Hepatocyte (in vitro differentiated cells): Measurements from ENCODE around the gene RAD23B. TPM values are rescaled to one million over a fixed set of nuclear protein-coding genes. Genes with fewer than 3 reads are reported as not detected.

Source experiments
- DNase-seq: peaks from one replicate; pipeline ENCODE4 v3.0.0-alpha.2; 2016; ENCODE audit warnings: low spot score
- H2AFZ ChIP-seq: fragments of 200-600 bp; sonication (generic); 2 replicates; pipeline ENCODE4 v1.6.0; 2016; ENCODE audit warnings: antibody characterized with exemption, mild to moderate bottlenecking
- H3K27ac ChIP-seq: fragments of 200-600 bp; sonication (generic); 2 replicates; pipeline ENCODE4 v1.5.1; 2016; ENCODE audit warnings: mild to moderate bottlenecking
- H3K27me3 ChIP-seq: fragments of 200-600 bp; sonication (generic); 2 replicates; pipeline ENCODE4 v1.6.1; 2016
- H3K36me3 ChIP-seq: fragments of 200-600 bp; sonication (generic); replicated peaks from 2 replicates; pipeline ENCODE4 v1.5.1; 2016; ENCODE audit warnings: low read depth; ENCODE audit not compliant: insufficient read depth
- H3K4me1 ChIP-seq: fragments of 200-600 bp; sonication (generic); 2 replicates; pipeline ENCODE4 v1.5.1; 2016; ENCODE audit warnings: mild to moderate bottlenecking, moderate library complexity; ENCODE audit not compliant: insufficient read depth
- H3K4me2 ChIP-seq: fragments of 200-600 bp; sonication (generic); 2 replicates; pipeline ENCODE4 v1.6.0; 2016
- H3K4me3 ChIP-seq: fragments of 200-600 bp; sonication (generic); 2 replicates; pipeline ENCODE4 v1.5.1; 2016; ENCODE audit warnings: mild to moderate bottlenecking
- H3K79me2 ChIP-seq: fragments of 200-600 bp; sonication (generic); 2 replicates; pipeline ENCODE4 v1.6.0; 2017; ENCODE audit warnings: mild to moderate bottlenecking
- H3K9me2 ChIP-seq: fragments of 200-600 bp; sonication (generic); replicated peaks from 2 replicates; pipeline ENCODE4 v1.6.0; 2017; ENCODE audit warnings: mild to moderate bottlenecking; ENCODE audit not compliant: insufficient read depth
- H3K9me3 ChIP-seq: fragments of 200-600 bp; sonication (generic); 2 replicates; pipeline ENCODE4 v1.5.1; 2016; ENCODE audit warnings: low read depth, mild to moderate bottlenecking
- H4K20me1 ChIP-seq: fragments of 200-600 bp; sonication (generic); 2 replicates; pipeline ENCODE4 v1.6.0; 2016; ENCODE audit warnings: mild to moderate bottlenecking; ENCODE audit not compliant: insufficient read depth, poor library complexity, severe bottlenecking
- EZH2 ChIP-seq: fragments of 200-600 bp; sonication (generic); IDR thresholded peaks from 2 replicates; pipeline ENCODE4 v1.6.1; 2016; ENCODE audit warnings: antibody characterized with exemption, mild to moderate bottlenecking, borderline replicate concordance
- EZH2phosphoT487 ChIP-seq: fragments of 200-600 bp; sonication (generic); IDR thresholded peaks from one replicate; pipeline ENCODE4 v1.6.1; 2018; ENCODE audit warnings: antibody characterized with exemption, mild to moderate bottlenecking, low read depth, moderate library complexity; ENCODE audit not compliant: unreplicated experiment, severe bottlenecking
- WGBS: methylation state at CpG from one replicate; pipeline ENCODE4 v1.1.6; 2016; ENCODE audit warnings: low lambda C conversion rate; ENCODE audit errors: missing lambda C conversion rate; 5-methylcytosine and 5-hydroxymethylcytosine counted together
- polyA plus RNA-seq: library from polyadenylated mRNA; unstranded; fragments of >200 nt; fragmentation: Nextera tagmentation; extraction: Ambion mirVana; gene quantifications from 2 replicates; pipeline ENCODE4 v1.2.1, GENCODE V29; 2016
- total RNA-seq: library from RNA; depleted of rRNA; stranded (reverse); fragments of >200 nt; gene quantifications from 2 replicates; pipeline ENCODE4 v1.2.3, GENCODE V29; 2014
- TF ChIP-seq, protein P1 (sequence below): fragments of 200-600 bp; sonication (generic); IDR thresholded peaks from 2 replicates; pipeline ENCODE4 v1.5.1; 2016; ENCODE audit warnings: antibody characterized with exemption, mild to moderate bottlenecking; ENCODE audit not compliant: poor library complexity

Gene RAD23B
- total and polyA plus RNA-seq, 2 experiments from 2014 or later = 15.9 to 126 TPM

DNA sequence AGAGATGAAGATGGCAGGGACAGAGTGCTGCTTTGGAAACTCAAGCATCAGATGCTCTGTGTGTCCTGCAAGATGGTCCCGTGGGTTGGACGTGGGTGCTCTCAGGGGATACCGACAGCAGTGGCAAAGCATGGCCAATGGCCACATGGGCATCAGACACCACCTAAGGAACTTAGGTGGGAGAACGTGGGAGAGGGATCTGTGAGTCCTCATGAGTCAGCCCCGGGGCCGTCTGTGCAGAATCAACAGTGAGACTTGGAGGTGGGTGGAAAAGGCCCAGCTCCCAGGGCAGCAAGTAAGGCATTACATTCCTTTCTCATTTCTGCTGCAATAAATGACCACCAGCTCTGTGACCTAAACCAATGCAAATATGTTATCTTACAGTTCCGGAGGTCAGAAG, 77.0 kb downstream of the RAD23B start:
- no peak overlapping the region for H3K4me3 ChIP-seq
- no peaks in the 10 kb centered on the region for H3K9me3 ChIP-seq
- no peaks in the 10 kb centered on the region for H3K27me3 ChIP-seq
- no peaks in the 10 kb centered on the region for H4K20me1 ChIP-seq
- H3K36me3 ChIP-seq = no peaks in the 10 kb centered on the region
- no peaks in the 10 kb centered on the region for H3K9me2 ChIP-seq
- 58% methylated on average over 7 of the region's 7 CpGs for WGBS
- no peak for DNase-seq
- H3K79me2 ChIP-seq = no peaks in the 10 kb centered on the region
- no peak overlapping the region for H3K4me2 ChIP-seq
- H2AFZ ChIP-seq = no peak overlapping the region
- H3K4me1 ChIP-seq = peaks cover 4% of the 10 kb centered on the region
- H3K27ac ChIP-seq = no peak overlapping the region
- TF ChIP-seq EZH2phosphoT487 (no peak), EZH2 (no peak)
- TF ChIP-seq, protein P1, sequence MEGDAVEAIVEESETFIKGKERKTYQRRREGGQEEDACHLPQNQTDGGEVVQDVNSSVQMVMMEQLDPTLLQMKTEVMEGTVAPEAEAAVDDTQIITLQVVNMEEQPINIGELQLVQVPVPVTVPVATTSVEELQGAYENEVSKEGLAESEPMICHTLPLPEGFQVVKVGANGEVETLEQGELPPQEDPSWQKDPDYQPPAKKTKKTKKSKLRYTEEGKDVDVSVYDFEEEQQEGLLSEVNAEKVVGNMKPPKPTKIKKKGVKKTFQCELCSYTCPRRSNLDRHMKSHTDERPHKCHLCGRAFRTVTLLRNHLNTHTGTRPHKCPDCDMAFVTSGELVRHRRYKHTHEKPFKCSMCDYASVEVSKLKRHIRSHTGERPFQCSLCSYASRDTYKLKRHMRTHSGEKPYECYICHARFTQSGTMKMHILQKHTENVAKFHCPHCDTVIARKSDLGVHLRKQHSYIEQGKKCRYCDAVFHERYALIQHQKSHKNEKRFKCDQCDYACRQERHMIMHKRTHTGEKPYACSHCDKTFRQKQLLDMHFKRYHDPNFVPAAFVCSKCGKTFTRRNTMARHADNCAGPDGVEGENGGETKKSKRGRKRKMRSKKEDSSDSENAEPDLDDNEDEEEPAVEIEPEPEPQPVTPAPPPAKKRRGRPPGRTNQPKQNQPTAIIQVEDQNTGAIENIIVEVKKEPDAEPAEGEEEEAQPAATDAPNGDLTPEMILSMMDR = no peak

DNA sequence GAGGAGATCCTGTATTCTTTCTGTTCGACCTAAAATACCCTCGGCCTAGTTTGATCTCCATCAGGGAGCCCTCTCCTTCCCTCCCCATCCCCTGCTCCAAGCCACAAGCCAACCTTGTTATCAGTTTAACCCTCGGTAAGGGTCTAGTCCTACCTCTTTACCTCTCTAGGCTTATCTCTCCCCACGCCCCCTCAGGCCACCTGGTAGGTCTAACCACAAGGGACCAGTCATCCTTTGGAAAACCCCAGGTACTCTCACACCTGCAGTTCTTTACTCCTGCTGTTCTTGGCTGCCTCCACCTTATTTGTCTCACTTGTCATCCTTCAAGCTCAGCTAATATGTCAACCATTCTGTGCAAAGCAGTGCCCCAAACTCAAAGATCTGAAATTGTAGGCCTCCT, 78.7 kb downstream of the RAD23B start:
- no peaks in the 10 kb centered on the region for H3K79me2 ChIP-seq
- H4K20me1 ChIP-seq = no peaks in the 10 kb centered on the region
- no peaks in the 10 kb centered on the region for H3K9me2 ChIP-seq
- H3K36me3 ChIP-seq = no peaks in the 10 kb centered on the region
- H3K27me3 ChIP-seq = no peaks in the 10 kb centered on the region
- TF ChIP-seq EZH2 = no peak
- TF ChIP-seq, protein P1 = no peak
- no peak for TF ChIP-seq EZH2phosphoT487
- H3K9me3 ChIP-seq = no peaks in the 10 kb centered on the region
- no peak overlapping the region for H3K4me3 ChIP-seq
- no peak overlapping the region for H2AFZ ChIP-seq
- H3K4me2 ChIP-seq = no peak overlapping the region
- WGBS = 65% methylated on average over 4 of the region's 4 CpGs
- peaks cover 4% of the 10 kb centered on the region for H3K4me1 ChIP-seq
- no peak overlapping the region for H3K27ac ChIP-seq
- DNase-seq = no peak

DNA sequence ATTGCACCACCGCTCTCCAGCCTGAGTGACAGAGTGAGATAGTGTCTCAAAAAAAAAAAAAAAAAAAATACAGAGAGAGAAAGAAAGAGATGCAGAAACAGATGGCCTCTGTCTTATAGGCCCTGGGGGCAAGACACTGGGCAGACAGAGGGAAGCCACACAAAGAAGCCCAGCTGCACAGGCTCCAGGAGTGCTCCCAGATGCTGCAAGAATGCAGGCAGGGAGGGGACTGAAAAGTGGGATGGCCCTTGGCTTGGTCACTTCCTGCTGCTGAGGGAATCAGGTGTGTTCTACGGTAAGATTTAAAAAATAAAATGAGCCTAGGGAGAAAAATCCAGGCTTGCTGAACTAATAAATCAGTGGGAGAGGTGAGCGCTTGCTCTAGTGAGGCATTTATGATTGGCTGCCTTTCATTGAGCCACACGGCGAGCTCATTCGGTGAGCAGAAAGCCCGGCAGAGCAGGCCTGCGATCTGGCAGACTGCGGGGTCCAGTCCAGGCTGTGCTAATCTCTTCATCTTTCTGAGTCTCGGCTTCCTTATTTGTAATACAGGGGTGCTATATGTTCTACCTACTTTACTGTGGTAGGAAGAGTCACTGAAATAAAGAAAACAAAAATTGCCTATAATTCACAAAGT, 80.6 kb downstream of the RAD23B start:
- no peaks in the 10 kb centered on the region for H3K9me3 ChIP-seq
- WGBS = 62% methylated on average over 10 of the region's 10 CpGs
- no peak overlapping the region for H2AFZ ChIP-seq
- peak; percentile 29 for DNase-seq
- H3K27ac ChIP-seq = no peak overlapping the region
- H3K27me3 ChIP-seq = no peaks in the 10 kb centered on the region
- H3K4me3 ChIP-seq = no peak overlapping the region
- H3K9me2 ChIP-seq = no peaks in the 10 kb centered on the region
- H3K4me2 ChIP-seq = peak overlapping the region; percentile 12
- no peaks in the 10 kb centered on the region for H4K20me1 ChIP-seq
- no peaks in the 10 kb centered on the region for H3K36me3 ChIP-seq
- H3K79me2 ChIP-seq = no peaks in the 10 kb centered on the region
- peaks cover 7% of the 10 kb centered on the region for H3K4me1 ChIP-seq
- TF ChIP-seq EZH2phosphoT487 (no peak), EZH2 (no peak)
- TF ChIP-seq, protein P1 = no peak
